ENCODE results near the gene MFSD2A. TPM values are rescaled to one million over a fixed set of nuclear protein-coding genes. Genes with fewer than 3 reads are reported as not detected.

The MFSD2A gene
- total RNA-seq, 1 experiment from 2014 or later = 8.0 TPM

GRCh38 chr1:39907528-39908453 is 47.2 kb upstream of the MFSD2A start:
- DNase-seq (ENCODE audit: low read depth, low spot score) (no peak), ATAC-seq (no peak)
- TF ChIP-seq ZFX (IDR thresholded peaks at IDR 0.05) (no peak), POLR2A (IDR thresholded peaks at IDR 0.05; ENCODE audit: borderline replicate concordance, extremely low read depth, insufficient read depth, insufficient read length) (no peak), EGR1 (IDR thresholded peaks at IDR 0.05; ENCODE audit: low read depth) (no peak), ELF1 (IDR thresholded peaks at IDR 0.05; ENCODE audit: borderline replicate concordance, low read depth) (no peak), CBX3 (IDR thresholded peaks at IDR 0.05; ENCODE audit: low read depth) (no peak), SP1 (IDR thresholded peaks at IDR 0.05; ENCODE audit: low read depth) (no peak), SIN3A (IDR thresholded peaks at IDR 0.05; ENCODE audit: low read depth) (no peak), RAD21 (IDR thresholded peaks at IDR 0.05; ENCODE audit: low read depth) (no peak), POLR2AphosphoS5 (IDR thresholded peaks at IDR 0.05; ENCODE audit: low read depth, low read length) (no peak), CTCF (IDR thresholded peaks at IDR 0.05 in 2 of 3, conservative IDR thresholded peaks at IDR 0.05 in 1 of 3; ENCODE audit: borderline replicate concordance in 1 of 3, insufficient read depth in 1 of 3, low read depth in 2 of 3, low read length in 2 of 3) (no peak), CEBPB (IDR thresholded peaks at IDR 0.05; ENCODE audit: low read depth) (no peak), FOSL1 (IDR thresholded peaks at IDR 0.05; ENCODE audit: low read depth) (no peak), SRF (IDR thresholded peaks at IDR 0.05; ENCODE audit: low read depth) (no peak), REST (IDR thresholded peaks at IDR 0.05; ENCODE audit: low read depth) (no peak), JUND (IDR thresholded peaks at IDR 0.05) (no peak), YY1 (IDR thresholded peaks at IDR 0.05; ENCODE audit: extremely low read depth, insufficient replicate concordance, low read depth, low read length) (no peak), TCF7L2 (IDR thresholded peaks at IDR 0.05; ENCODE audit: borderline replicate concordance, extremely low read depth, insufficient read depth, insufficient read length) (no peak), EZH2phosphoT487 (IDR thresholded peaks at IDR 0.05; ENCODE audit: borderline replicate concordance) (no peak)
- TF ChIP-seq, protein P1, sequence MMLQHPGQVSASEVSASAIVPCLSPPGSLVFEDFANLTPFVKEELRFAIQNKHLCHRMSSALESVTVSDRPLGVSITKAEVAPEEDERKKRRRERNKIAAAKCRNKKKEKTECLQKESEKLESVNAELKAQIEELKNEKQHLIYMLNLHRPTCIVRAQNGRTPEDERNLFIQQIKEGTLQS (IDR thresholded peaks at IDR 0.05) = no peak
- TF ChIP-seq, protein P2, sequence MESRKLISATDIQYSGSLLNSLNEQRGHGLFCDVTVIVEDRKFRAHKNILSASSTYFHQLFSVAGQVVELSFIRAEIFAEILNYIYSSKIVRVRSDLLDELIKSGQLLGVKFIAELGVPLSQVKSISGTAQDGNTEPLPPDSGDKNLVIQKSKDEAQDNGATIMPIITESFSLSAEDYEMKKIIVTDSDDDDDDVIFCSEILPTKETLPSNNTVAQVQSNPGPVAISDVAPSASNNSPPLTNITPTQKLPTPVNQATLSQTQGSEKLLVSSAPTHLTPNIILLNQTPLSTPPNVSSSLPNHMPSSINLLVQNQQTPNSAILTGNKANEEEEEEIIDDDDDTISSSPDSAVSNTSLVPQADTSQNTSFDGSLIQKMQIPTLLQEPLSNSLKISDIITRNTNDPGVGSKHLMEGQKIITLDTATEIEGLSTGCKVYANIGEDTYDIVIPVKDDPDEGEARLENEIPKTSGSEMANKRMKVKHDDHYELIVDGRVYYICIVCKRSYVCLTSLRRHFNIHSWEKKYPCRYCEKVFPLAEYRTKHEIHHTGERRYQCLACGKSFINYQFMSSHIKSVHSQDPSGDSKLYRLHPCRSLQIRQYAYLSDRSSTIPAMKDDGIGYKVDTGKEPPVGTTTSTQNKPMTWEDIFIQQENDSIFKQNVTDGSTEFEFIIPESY (IDR thresholded peaks at IDR 0.05; ENCODE audit: extremely low read depth, insufficient replicate concordance, low read length) = no peak
- intact Hi-C loops (cut with micrococcal nuclease) = no loop called here
- no peaks in the 10 kb centered on the region for H3K27me3 ChIP-seq (ENCODE audit: insufficient read depth, low read length)
- H3K9me3 ChIP-seq (ENCODE audit: control insufficient read depth in 1 of 2, insufficient read depth in 1 of 2, low read depth in 1 of 2, low read length in 2 of 2) = peaks cover 0 to 7% of the 10 kb centered on the region in 2 experiments; a peak in 1 of 4 replicates
- BruUV-seq (replicated peaks) = no TSS peak
- ChIA-PET CTCF (no interaction called here), POLR2A (no interaction called here), RAD21 (ENCODE audit: low non-redundant PET in 1 of 2, low total read pairs in 2 of 2, uncharacterized antibody in 2 of 2, unreplicated experiment in 2 of 2) (interaction anchor here (0.6 to 0.7 kb wide), 2 partner anchors 11 to 12 kb away, joined by 3 to 4 read pairs; no protein-coding TSS in a partner anchor)
- H3K9me2 ChIP-seq (ENCODE audit: insufficient read depth) = no peaks in the 10 kb centered on the region
- H3K36me3 ChIP-seq (ENCODE audit: control insufficient read depth in 1 of 2, insufficient read depth in 2 of 2, low read length in 2 of 2) = no peaks in the 10 kb centered on the region
- H4K20me1 ChIP-seq (ENCODE audit: insufficient read depth) = no peaks in the 10 kb centered on the region
- H3K4me2 ChIP-seq (ENCODE audit: low read length) = no peak overlapping the region
- H2AFZ ChIP-seq (ENCODE audit: low read depth, low read length, poor library complexity, severe bottlenecking) = no peak overlapping the region
- H3K79me2 ChIP-seq (ENCODE audit: insufficient read depth, low read length) = no peaks in the 10 kb centered on the region
- H3K27ac ChIP-seq (ENCODE audit: low read depth, low read length) = no peak overlapping the region
- H3K4me3 ChIP-seq (replicated peaks in 1 of 2; ENCODE audit: low read depth in 1 of 2, low read length in 2 of 2) = no peak overlapping the region
- no peak overlapping the region for H3K9ac ChIP-seq (ENCODE audit: low read length)
- peaks cover 1 to 2% of the 10 kb centered on the region in 2 experiments; a peak in 2 of 4 replicates for H3K4me1 ChIP-seq (ENCODE audit: control insufficient read depth in 1 of 2, insufficient read depth in 2 of 2, low read length in 2 of 2)
